Peyer's patch (tissue), 4 donors: ENCODE data around the gene ZMIZ1. TPM values are rescaled to one million over a fixed set of nuclear protein-coding genes. Genes with fewer than 3 reads are reported as not detected.
A peak's percentile ranks its signal among the peaks of the same experiment; 100 is the strongest.

Source experiments
- DNase-seq, 3 donors: peaks; one replicate each; pipeline ENCODE4 v3.0.0-alpha.2; 2017 to 2019
- H3K27ac ChIP-seq, 4 donors: fragments of 200-600 bp; sonication (generic); one replicate each; pipeline ENCODE4 v1.5.1; 2016 to 2019
- H3K27me3 ChIP-seq, 2 donors: fragments of 200-600 bp; sonication (generic); one replicate each; pipeline ENCODE4 v1.5.1; 2019
- H3K36me3 ChIP-seq, 3 donors: fragments of 200-600 bp; sonication (generic); one replicate each; pipeline ENCODE4 v1.5.1; 2016 to 2019
- H3K4me1 ChIP-seq, 4 donors: fragments of 200-600 bp; sonication (generic); one replicate each; pipeline ENCODE4 v1.5.1; 2016 to 2019
- H3K4me3 ChIP-seq, 4 donors: fragments of 200-600 bp; sonication (generic); 1 replicate in 3 of 4; 2 replicates in 1 of 4; pipeline ENCODE4 v1.5.1; 2016 to 2019; ENCODE audit warnings: mild to moderate bottlenecking in 1 of 4
- H3K9me3 ChIP-seq, 4 donors: fragments of 200-600 bp; sonication (generic); one replicate each; pipeline ENCODE4 v1.5.1; 2016 to 2019; ENCODE audit warnings: mild to moderate bottlenecking in 1 of 4
- POLR2A ChIP-seq, 2 donors: fragments of 450-650 bp; IDR thresholded peaks; one replicate each; pipeline ENCODE4 v1.5.1; 2017; ENCODE audit warnings: antibody characterized with exemption in 2 of 2, mild to moderate bottlenecking in 2 of 2, moderate library complexity in 2 of 2
- total RNA-seq, 4 donors: library from RNA; depleted of rRNA; stranded (reverse); fragments of >200 nt; gene quantifications; one replicate each; pipeline ENCODE4 v1.1.0, GENCODE V29; 2016
- TF ChIP-seq, protein P1 (sequence below), 6 experiments: fragments of 450-650 bp in 4 of 6; fragments of 200-600 bp in 2 of 6; sonication (generic) in 1 of 6; IDR thresholded peaks; one replicate each; pipeline ENCODE4 v1.5.1; 2017 to 2019; ENCODE audit warnings: antibody characterized with exemption in 6 of 6, mild to moderate bottlenecking in 3 of 6, moderate library complexity in 1 of 6

ZMIZ1 gene
- total RNA-seq, 4 donors from 2014 or later: 40.4 to 86.7 (median 73.2) TPM

DNA sequence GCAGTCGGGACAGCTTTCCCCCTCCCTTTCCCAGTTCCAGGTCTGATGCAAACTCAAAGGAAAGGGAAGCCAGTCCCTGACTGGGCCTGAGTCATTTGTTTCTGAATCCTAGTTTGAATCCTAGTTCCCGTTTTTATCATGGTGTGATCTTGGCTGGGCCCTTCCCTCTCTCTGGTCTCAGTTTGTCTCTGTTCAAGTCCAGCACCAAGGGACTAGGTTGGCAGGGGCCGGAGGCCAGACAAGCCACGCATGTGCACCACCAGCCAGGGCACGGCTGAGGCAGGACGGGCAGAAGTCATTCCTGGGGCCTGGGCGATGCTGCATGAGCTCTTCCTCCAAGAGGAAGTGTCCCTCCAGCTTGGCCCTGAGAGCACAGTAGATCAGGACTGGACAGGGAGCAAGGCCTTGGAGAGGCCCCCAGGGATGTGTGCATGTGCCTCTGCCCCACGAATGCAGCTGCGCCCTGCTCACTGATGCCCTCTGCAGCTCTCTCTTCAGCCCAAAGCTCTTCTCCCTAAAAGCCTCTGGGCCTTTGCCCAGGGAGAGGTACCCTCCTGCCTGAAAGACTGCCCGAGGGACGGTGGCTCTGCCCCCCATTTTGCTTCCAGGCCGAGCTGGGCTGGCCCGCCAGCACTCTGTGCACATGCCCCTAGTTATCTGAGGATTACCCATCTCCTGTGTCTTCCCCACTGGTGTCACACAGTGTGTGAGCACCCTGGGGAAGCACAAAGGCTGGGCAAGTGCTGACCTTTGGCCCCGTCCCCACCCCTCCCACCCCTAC lies 86.7 kb downstream of the ZMIZ1 start:
- DNase-seq: no peak
- Histone ChIP-seq H3K27me3 (no peaks in the 10 kb centered on the region), H3K9me3 (no peaks in the 10 kb centered on the region), H3K4me3 (no peak overlapping the region), H3K36me3 (no peaks in the 10 kb centered on the region), H3K27ac (peak overlapping the region in 2 of 4 donors; percentile 52 to 74), H3K4me1 (peaks cover 0 to 87% (median 3%) of the 10 kb centered on the region in 4 donors)
- no peak for TF ChIP-seq POLR2A (IDR thresholded peaks at IDR 0.05)
- TF ChIP-seq, protein P1, sequence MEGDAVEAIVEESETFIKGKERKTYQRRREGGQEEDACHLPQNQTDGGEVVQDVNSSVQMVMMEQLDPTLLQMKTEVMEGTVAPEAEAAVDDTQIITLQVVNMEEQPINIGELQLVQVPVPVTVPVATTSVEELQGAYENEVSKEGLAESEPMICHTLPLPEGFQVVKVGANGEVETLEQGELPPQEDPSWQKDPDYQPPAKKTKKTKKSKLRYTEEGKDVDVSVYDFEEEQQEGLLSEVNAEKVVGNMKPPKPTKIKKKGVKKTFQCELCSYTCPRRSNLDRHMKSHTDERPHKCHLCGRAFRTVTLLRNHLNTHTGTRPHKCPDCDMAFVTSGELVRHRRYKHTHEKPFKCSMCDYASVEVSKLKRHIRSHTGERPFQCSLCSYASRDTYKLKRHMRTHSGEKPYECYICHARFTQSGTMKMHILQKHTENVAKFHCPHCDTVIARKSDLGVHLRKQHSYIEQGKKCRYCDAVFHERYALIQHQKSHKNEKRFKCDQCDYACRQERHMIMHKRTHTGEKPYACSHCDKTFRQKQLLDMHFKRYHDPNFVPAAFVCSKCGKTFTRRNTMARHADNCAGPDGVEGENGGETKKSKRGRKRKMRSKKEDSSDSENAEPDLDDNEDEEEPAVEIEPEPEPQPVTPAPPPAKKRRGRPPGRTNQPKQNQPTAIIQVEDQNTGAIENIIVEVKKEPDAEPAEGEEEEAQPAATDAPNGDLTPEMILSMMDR (IDR thresholded peaks at IDR 0.05): no peak

DNA sequence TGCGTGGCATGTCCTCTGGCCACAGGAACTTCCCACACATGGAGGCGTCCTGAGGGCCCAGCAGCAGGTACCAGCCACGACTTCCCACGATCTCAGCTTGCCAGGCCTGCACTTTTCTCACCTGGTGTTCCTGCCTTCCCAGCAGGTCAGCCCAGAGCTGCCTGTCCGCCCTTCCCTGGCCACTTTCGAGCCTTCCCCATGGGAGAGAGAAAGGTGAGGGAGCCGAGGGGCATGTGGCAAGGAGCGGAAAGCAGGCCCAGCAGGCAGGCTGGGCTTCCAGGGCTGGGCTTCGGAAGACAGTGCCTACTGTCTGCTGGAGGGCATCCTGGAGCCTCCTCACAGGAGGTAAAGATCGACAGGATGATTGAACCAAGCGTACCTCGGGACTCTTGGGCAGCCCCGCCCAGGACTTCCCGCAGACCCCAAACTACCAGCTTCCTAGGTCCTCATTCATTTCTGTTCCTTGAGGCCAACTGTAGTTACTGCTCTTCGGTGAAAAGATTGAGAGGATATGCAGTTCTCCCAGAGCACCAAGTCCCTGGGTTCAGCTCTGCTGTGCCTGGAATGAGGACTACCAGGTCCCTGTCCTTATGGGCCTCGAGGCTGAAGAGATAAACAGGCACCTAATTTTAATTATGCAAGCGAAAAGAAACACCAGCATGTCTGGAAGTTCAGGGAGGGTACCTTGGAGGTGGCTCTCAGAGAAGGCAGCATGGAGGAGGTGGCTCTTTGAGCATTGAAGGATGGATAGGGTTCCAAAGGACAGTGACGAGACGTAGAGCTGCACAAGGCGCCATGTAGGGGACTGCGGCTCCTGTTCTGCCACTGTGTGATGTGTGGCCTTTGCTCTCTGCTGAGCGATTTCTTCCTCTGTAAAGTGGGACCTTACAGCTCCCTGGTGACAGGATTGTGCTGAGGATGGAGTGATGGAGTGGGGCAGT lies 87.8 kb downstream of the ZMIZ1 start:
- Histone ChIP-seq H3K4me1 (peaks cover 0 to 82% (median 0%) of the 10 kb centered on the region in 4 donors), H3K4me3 (no peak overlapping the region), H3K27ac (peak overlapping the region in 3 of 4 donors; percentile 10 to 74 (median 62)), H3K9me3 (no peaks in the 10 kb centered on the region), H3K27me3 (no peaks in the 10 kb centered on the region), H3K36me3 (no peaks in the 10 kb centered on the region)
- TF ChIP-seq POLR2A (IDR thresholded peaks at IDR 0.05): no peak
- TF ChIP-seq, protein P1 (IDR thresholded peaks at IDR 0.05): no peak
- DNase-seq: no peak

DNA sequence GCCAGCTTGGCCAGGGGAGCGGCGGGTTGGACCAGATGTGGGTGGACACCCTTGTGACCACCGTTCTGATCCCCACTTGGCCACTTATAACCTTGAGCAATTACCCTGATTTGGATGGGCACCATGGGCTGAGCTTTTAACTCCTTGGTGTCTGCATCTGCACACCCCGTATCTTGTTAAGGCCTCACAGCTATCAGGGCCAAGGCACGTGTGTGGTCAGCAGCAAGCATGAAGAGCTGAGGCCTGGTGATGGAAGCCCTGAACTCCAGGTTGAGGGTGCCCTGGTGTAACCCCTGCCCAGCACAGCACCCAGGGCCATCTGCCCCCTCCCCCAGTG lies 89.2 kb downstream of the ZMIZ1 start:
- peaks cover 0 to 81% (median 0%) of the 10 kb centered on the region in 4 donors for H3K4me1 ChIP-seq
- TF ChIP-seq, protein P1 (IDR thresholded peaks at IDR 0.05): no peak
- no peak for TF ChIP-seq POLR2A (IDR thresholded peaks at IDR 0.05)
- no peak overlapping the region for H3K4me3 ChIP-seq
- peaks cover 0 to 12% (median 0%) of the 10 kb centered on the region in 3 donors for H3K36me3 ChIP-seq
- no peak for DNase-seq
- no peaks in the 10 kb centered on the region for H3K27me3 ChIP-seq
- peak overlapping the region in 3 of 4 donors; percentile 31 to 74 (median 62) for H3K27ac ChIP-seq
- no peaks in the 10 kb centered on the region for H3K9me3 ChIP-seq

DNA sequence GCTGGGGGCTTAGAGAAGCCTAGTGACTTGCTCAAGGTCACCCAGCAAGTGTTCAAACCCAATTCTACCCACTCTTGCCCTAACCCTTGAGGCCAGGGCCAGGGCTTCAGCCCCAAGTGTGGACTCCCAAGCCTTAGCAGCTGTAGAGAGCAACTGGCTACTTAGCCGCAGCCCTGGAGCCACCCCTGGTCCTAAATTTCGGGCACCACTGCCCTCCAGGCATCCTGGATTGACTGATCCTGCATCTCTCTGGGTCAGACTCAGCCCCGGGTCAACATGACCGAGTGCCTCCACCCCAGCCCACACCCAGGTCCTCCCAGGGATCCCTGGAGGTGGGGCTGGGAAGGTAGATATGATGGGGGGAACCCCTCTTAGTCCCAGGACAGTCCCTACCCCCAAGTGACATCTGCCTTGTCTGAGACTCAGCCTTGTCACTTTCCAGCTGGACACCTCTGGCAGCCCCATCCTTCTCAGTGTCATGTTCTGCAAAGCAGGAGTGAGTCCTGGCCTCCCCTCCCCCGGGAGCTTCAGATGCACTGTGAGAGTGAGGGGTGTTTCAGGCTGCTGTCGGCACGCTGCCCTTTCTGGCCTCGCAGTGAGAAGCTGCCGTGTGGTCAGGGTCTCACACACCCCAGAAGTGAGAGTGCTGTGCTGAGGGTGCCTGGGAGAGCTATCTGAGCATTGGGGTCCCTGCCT lies 89.8 kb downstream of the ZMIZ1 start:
- Histone ChIP-seq H3K4me1 (peaks cover 0 to 79% (median 0%) of the 10 kb centered on the region in 4 donors), H3K4me3 (no peak overlapping the region), H3K36me3 (peaks cover 0 to 18% (median 0%) of the 10 kb centered on the region in 3 donors), H3K9me3 (no peaks in the 10 kb centered on the region), H3K27ac (peak overlapping the region in 3 of 4 donors; percentile 52 to 74 (median 62)), H3K27me3 (no peaks in the 10 kb centered on the region)
- TF ChIP-seq, protein P1 (IDR thresholded peaks at IDR 0.05): no peak
- no peak for TF ChIP-seq POLR2A (IDR thresholded peaks at IDR 0.05)
- DNase-seq: no peak

DNA sequence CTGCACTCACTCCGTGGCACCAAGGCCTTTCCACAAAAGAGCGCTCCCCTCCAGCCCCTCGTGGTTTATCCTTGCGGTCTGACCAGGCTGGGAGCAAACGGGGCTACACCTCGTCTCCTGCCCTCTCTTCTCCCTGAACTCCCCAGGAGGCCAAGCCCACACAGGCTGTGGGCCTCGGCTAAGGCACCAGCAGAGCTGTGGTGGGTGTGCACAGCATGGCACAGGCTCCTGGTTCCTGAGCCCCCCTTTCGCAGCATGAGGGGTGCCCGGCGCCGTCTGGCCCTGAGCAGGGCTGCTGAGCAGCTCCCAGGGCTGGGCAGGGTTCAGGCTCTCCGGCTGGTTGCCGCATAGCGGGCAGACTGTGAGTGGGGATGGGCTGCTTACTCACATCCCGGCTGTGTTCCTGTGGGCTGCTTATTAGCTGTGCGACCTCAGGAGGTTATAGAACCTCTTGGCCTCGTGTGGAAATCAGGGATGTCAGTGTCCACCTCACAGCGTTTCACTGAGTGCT lies 90.4 kb downstream of the ZMIZ1 start:
- H3K36me3 ChIP-seq: peaks cover 0 to 20% (median 0%) of the 10 kb centered on the region in 3 donors
- TF ChIP-seq, protein P1 (IDR thresholded peaks at IDR 0.05): no peak
- TF ChIP-seq POLR2A (IDR thresholded peaks at IDR 0.05): no peak
- no peaks in the 10 kb centered on the region for H3K9me3 ChIP-seq
- peaks cover 0 to 73% (median 0%) of the 10 kb centered on the region in 4 donors for H3K4me1 ChIP-seq
- no peak overlapping the region for H3K4me3 ChIP-seq
- H3K27ac ChIP-seq: peak overlapping the region in 3 of 4 donors; percentile 52 to 74 (median 62)
- H3K27me3 ChIP-seq: no peaks in the 10 kb centered on the region
- DNase-seq: no peak
